ENCODE results near the gene ZNF501. TPM values are rescaled to one million over a fixed set of nuclear protein-coding genes. Genes with fewer than 3 reads are reported as not detected.
A peak's percentile ranks its signal among the peaks of the same experiment; 100 is the strongest.

ZNF501 gene
- total and polyA plus RNA-seq, 2 donors (not counting 3 experiments of a cell fraction or from before 2014, with no cell fraction given), result 0.92 to 3.9 TPM

DNA sequence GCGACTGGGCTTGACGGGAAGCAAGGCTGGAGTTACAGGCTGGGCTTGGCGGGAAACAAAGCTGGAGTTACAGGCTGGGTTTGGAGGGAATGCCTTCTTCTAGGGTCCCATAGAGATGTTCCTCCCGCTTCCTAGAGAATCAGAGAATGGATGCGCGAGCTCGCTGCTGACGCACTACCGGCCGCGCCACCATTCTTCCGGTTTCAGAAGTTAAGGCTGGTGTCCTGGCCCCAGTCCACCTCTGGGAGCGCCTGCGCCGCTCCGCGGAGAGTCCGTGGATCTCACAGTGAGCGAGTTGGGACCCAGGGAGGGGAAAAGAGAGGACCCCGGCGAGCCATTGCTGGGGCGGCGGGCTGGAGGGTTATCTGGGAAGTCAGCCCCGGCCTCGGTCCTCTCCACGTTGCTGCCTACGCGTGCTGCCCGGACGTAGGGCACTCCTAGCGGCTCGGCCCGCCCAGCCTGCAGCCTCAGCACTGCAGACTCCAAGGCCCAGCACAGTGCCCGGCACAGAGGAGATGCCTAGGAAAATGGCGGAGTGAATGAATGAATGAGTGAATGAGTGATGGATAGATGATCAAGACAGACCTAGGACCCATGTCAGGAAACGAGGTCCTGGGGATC, 16.9 kb upstream of the ZNF501 start, which contains the start of gene ZNF502:
TSS of gene ZNF502 (plus strand) at position 206 of the 621 bp plus-strand sequence. CDS start 7,602 bp downstream, outside the sequence.
- dilution Hi-C loops (cut with MboI; ENCODE audit: extremely low pct_ligation_motif_present, low sequenced_read_pairs) (no loop called here), intact Hi-C loops (cut with micrococcal nuclease) (loop anchor here (1.0 kb wide), 6 partner anchors 17 to 389 kb away; partner anchors contain the start of genes KIAA1143, KIF15, ZNF197 and ZNF35)
- Histone ChIP-seq H3K9me1 (replicated peaks; ENCODE audit: control insufficient read depth, extremely low read depth, insufficient read depth, low read length) (no peaks in the 10 kb centered on the region), H3K4me3 (replicated peaks in 1 of 3; ENCODE audit: insufficient read depth in 1 of 3, low read depth in 1 of 3, low read length in 3 of 3) (peak within 1 kb of the TSS; percentile 76 to 98 (median 86)), H3K4me1 (ENCODE audit: control insufficient read depth, extremely low read depth, insufficient read depth, low read length) (no peaks in the 10 kb centered on the region), H3K36me3 (ENCODE audit: control insufficient read depth in 2 of 2, extremely low read depth in 1 of 2, insufficient read depth in 2 of 2, low read length in 2 of 2) (no peaks in the 10 kb centered on the region), H4K20me1 (replicated peaks; ENCODE audit: control insufficient read depth, extremely low read depth, insufficient read depth, low read length) (no peaks in the 10 kb centered on the region), H2AFZ (ENCODE audit: low read depth, low read length) (peak within 1 kb of the TSS; percentile 88), H3K9me3 (replicated peaks; ENCODE audit: control insufficient read depth, insufficient read depth, low read length) (peaks cover 2% of the 10 kb centered on the region), H3K9ac (replicated peaks; ENCODE audit: extremely low read depth, insufficient read depth, low read length) (peak within 1 kb of the TSS; percentile 54), H3K79me2 (ENCODE audit: control insufficient read depth, insufficient read depth, low read length) (peaks cover 2% of the 10 kb centered on the region), H3K4me2 (ENCODE audit: insufficient read depth, low read length) (peak within 1 kb of the TSS; percentile 53), H3K27me3 (ENCODE audit: control insufficient read depth in 2 of 2, insufficient read depth in 2 of 2, low read length in 2 of 2) (no peaks in the 10 kb centered on the region), H3K27ac (ENCODE audit: insufficient read depth, low read depth, low read length) (peak within 1 kb of the TSS; percentile 58)
- POLR2A ChIA-PET, result interaction anchor here (0.6 to 2.3 kb wide), 3 partner anchors 17 to 64 kb away, joined by 3 to 11 read pairs (median 3); partner anchors contain the start of genes KIAA1143, KIF15, ZNF35 and ZNF501
- peak; percentile 93 for FAIRE-seq
- TF ChIP-seq GATA2 (IDR thresholded peaks at IDR 0.05; ENCODE audit: insufficient read depth, insufficient read length, low read depth, low read length) (no peak), POLR2A (IDR thresholded peaks at IDR 0.05; ENCODE audit: low read depth, low read length) (no peak), POLR2AphosphoS5 (IDR thresholded peaks at IDR 0.05; ENCODE audit: insufficient read depth, low read depth, low read length) (peak; percentile 55), EZH2 (IDR thresholded peaks at IDR 0.05; ENCODE audit: borderline replicate concordance, low read depth, low read length, severe bottlenecking) (no peak), JUN (IDR thresholded peaks at IDR 0.05; ENCODE audit: borderline replicate concordance, insufficient read depth, insufficient read length, low read depth) (no peak), MYC (IDR thresholded peaks at IDR 0.05; ENCODE audit: low read depth, low read length) (no peak), FOS (IDR thresholded peaks at IDR 0.05; ENCODE audit: borderline replicate concordance, insufficient read depth, low read length) (no peak)
- TF ChIP-seq, protein P1, sequence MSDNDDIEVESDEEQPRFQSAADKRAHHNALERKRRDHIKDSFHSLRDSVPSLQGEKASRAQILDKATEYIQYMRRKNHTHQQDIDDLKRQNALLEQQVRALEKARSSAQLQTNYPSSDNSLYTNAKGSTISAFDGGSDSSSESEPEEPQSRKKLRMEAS (IDR thresholded peaks at IDR 0.05; ENCODE audit: insufficient read depth, insufficient read length), result no peak
- TF ChIP-seq, protein P2, sequence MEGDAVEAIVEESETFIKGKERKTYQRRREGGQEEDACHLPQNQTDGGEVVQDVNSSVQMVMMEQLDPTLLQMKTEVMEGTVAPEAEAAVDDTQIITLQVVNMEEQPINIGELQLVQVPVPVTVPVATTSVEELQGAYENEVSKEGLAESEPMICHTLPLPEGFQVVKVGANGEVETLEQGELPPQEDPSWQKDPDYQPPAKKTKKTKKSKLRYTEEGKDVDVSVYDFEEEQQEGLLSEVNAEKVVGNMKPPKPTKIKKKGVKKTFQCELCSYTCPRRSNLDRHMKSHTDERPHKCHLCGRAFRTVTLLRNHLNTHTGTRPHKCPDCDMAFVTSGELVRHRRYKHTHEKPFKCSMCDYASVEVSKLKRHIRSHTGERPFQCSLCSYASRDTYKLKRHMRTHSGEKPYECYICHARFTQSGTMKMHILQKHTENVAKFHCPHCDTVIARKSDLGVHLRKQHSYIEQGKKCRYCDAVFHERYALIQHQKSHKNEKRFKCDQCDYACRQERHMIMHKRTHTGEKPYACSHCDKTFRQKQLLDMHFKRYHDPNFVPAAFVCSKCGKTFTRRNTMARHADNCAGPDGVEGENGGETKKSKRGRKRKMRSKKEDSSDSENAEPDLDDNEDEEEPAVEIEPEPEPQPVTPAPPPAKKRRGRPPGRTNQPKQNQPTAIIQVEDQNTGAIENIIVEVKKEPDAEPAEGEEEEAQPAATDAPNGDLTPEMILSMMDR (IDR thresholded peaks at IDR 0.05; ENCODE audit: extremely low read depth in 1 of 2, insufficient read depth in 1 of 2, low read depth in 1 of 2, low read length in 2 of 2), result peak; percentile 35 to 43
- CTCF ChIA-PET, result interaction anchor here (0.6 to 3.4 kb wide), 6 partner anchors 9 to 201 kb away, joined by 3 to 29 read pairs (median 6); partner anchors contain the start of genes KIAA1143, KIF15, ZNF197 and ZNF501
- peak; percentile 85 for DNase-seq (ENCODE audit: low read depth, low spot score)
- TSS peak; percentile 49 for BruUV-seq (replicated peaks)

Measured in endothelial cell of umbilical vein (primary cell).